PC-9 (cell line): Measurements from ENCODE around the gene MTMR3. TPM values are rescaled to one million over a fixed set of nuclear protein-coding genes. Genes with fewer than 3 reads are reported as not detected.

Source experiments
- BruUV-seq: library from RNA; stranded (reverse); fragments of 400-500 nt; replicated peaks from 2 replicates; lab custom pipeline; 2021; lab: Mats Ljungman, UMichigan
- CTCF ChIA-PET: fragments of 300-600 bp; sonication (Branson Sonifier 250); formaldehyde crosslinking; loops from one replicate; lab custom pipeline; 2022; ENCODE audit warnings: antibody characterized with exemption; lab: Charles Lee
- POLR2A ChIA-PET: fragments of 300-600 bp; sonication (Branson Sonifier 250); formaldehyde crosslinking; loops from one replicate; lab custom pipeline; 2022; ENCODE audit warnings: antibody characterized with exemption; ENCODE audit not compliant: unreplicated experiment; lab: Charles Lee
- DNase-seq, 2 experiments: peaks; one replicate each; pipeline versions ENCODE4 v3.0.0 to v3.0.0-alpha.2; 2015 to 2022; ENCODE audit warnings: mixed read lengths in 1 of 2
- H2AFZ ChIP-seq: fragments of 200-600 bp; sonication (generic); 2 replicates; pipeline ENCODE4 v1.8.1; 2017; ENCODE audit warnings: antibody characterized with exemption
- H3F3A ChIP-seq: fragments of 200-600 bp; sonication (generic); 2 replicates; pipeline ENCODE4 v1.8.1; 2017; ENCODE audit warnings: antibody characterized with exemption, mild to moderate bottlenecking, low read depth; ENCODE audit not compliant: insufficient read depth
- H3K27ac ChIP-seq: fragments of 200-600 bp; sonication (generic); 2 replicates; pipeline ENCODE4 v1.6.1; 2016; ENCODE audit warnings: mixed run types
- H3K27me3 ChIP-seq: fragments of 200-600 bp; sonication (generic); 2 replicates; pipeline ENCODE4 v1.6.1; 2016; ENCODE audit warnings: low read depth, mixed run types; ENCODE audit not compliant: insufficient read depth
- H3K36me3 ChIP-seq: fragments of 200-600 bp; sonication (generic); 2 replicates; pipeline ENCODE4 v1.6.1; 2016; ENCODE audit warnings: low read depth, mixed run types
- H3K4me1 ChIP-seq: fragments of 200-600 bp; sonication (generic); replicated peaks from 2 replicates; pipeline ENCODE4 v1.6.1; 2016; ENCODE audit warnings: mixed run types; ENCODE audit not compliant: insufficient read depth
- H3K4me2 ChIP-seq: fragments of 200-600 bp; sonication (generic); 2 replicates; pipeline ENCODE4 v1.6.1; 2017; ENCODE audit warnings: mixed run types
- H3K4me3 ChIP-seq: fragments of 200-600 bp; sonication (generic); 2 replicates; pipeline ENCODE4 v1.6.1; 2016; ENCODE audit warnings: mixed run types
- H3K79me2 ChIP-seq: fragments of 200-600 bp; sonication (generic); 2 replicates; pipeline ENCODE4 v1.6.1; 2017; ENCODE audit warnings: low read depth, mixed run types
- H3K9me2 ChIP-seq: fragments of 200-600 bp; sonication (generic); 2 replicates; pipeline ENCODE4 v1.8.1; 2017; ENCODE audit warnings: mild to moderate bottlenecking; ENCODE audit not compliant: insufficient read depth
- H3K9me3 ChIP-seq: fragments of 200-600 bp; sonication (generic); 2 replicates; pipeline ENCODE4 v1.8.1; 2016; ENCODE audit warnings: low read depth; ENCODE audit not compliant: insufficient read depth
- H4K20me1 ChIP-seq: fragments of 200-600 bp; sonication (generic); 2 replicates; pipeline ENCODE4 v1.8.1; 2017; ENCODE audit not compliant: insufficient read depth
- EZH2 ChIP-seq: fragments of 200-600 bp; sonication (generic); IDR thresholded peaks from 2 replicates; pipeline ENCODE4 v1.8.0; 2017; ENCODE audit warnings: antibody characterized with exemption, low read depth
- intact Hi-C: fragments of 100-400 bp; cut with micrococcal nuclease; formaldehyde crosslinking; loops from one replicate; pipeline ENCODE4 v1.10.0; 2022; ENCODE audit not compliant: unreplicated experiment
- total RNA-seq: library from RNA; stranded (reverse); gene quantifications from 2 replicates; pipeline ENCODE4 v1.2.3, GENCODE V29; 2021
- TF ChIP-seq, protein P1 (sequence below): fragments of 200-600 bp; sonication (generic); conservative IDR thresholded peaks from 2 replicates; pipeline ENCODE4 v1.6.1; 2017; ENCODE audit warnings: mixed run types, antibody characterized with exemption, mild to moderate bottlenecking, moderate library complexity

Gene MTMR3
- total RNA-seq, 1 experiment from 2014 or later, result 28.1 TPM

- Histone ChIP-seq H3K9me2 (no peaks in the 10 kb centered on the region), H3K79me2 (peaks cover 60% of the 10 kb centered on the region), H3K9me3 (no peaks in the 10 kb centered on the region), H2AFZ (no peak overlapping the region), H3K4me2 (no peak overlapping the region), H3F3A (no peaks in the 10 kb centered on the region; the same call in 1 of the 2 replicates), H3K4me1 (no peaks in the 10 kb centered on the region), H3K4me3 (no peak overlapping the region), H4K20me1 (peaks cover 16% of the 10 kb centered on the region), H3K36me3 (no peaks in the 10 kb centered on the region), H3K27ac (no peak overlapping the region), H3K27me3 (no peaks in the 10 kb centered on the region)
- CTCF ChIA-PET, result no interaction called here
- DNase-seq, result no peak
- intact Hi-C loops, result no loop called here
- TF ChIP-seq EZH2, result no peak
- TF ChIP-seq, protein P1, sequence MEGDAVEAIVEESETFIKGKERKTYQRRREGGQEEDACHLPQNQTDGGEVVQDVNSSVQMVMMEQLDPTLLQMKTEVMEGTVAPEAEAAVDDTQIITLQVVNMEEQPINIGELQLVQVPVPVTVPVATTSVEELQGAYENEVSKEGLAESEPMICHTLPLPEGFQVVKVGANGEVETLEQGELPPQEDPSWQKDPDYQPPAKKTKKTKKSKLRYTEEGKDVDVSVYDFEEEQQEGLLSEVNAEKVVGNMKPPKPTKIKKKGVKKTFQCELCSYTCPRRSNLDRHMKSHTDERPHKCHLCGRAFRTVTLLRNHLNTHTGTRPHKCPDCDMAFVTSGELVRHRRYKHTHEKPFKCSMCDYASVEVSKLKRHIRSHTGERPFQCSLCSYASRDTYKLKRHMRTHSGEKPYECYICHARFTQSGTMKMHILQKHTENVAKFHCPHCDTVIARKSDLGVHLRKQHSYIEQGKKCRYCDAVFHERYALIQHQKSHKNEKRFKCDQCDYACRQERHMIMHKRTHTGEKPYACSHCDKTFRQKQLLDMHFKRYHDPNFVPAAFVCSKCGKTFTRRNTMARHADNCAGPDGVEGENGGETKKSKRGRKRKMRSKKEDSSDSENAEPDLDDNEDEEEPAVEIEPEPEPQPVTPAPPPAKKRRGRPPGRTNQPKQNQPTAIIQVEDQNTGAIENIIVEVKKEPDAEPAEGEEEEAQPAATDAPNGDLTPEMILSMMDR, result no peak
- POLR2A ChIA-PET, result no interaction called here
- BruUV-seq, result no TSS peak
Observed at GRCh38 chr22:29940526-29940925, 57.6 kb downstream of the MTMR3 start.

DNA sequence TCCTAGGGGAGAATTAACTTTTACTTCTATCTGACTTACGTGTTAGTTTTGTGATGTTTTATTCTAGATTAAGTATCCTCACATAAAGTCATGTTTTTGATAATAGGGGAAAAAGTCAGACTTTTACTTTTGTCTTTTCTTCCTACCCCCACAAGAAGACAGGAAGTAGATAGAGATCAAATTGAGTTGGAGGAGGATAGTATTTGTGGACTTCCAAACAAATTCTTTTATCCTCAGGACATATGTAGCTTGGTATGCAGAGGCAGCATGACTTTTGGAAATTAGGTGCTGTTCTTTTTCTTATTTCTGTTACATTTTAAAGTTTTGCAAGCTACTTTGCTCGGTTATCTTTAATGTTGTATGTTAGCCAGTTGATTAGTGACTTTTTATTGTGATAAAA lies 61.4 kb downstream of the MTMR3 start:
- Histone ChIP-seq H3K4me3 (no peak overlapping the region), H3K27ac (no peak overlapping the region), H3K36me3 (no peaks in the 10 kb centered on the region), H3K9me2 (no peaks in the 10 kb centered on the region), H2AFZ (no peak overlapping the region), H3K4me1 (no peaks in the 10 kb centered on the region), H3K27me3 (no peaks in the 10 kb centered on the region), H3K9me3 (no peaks in the 10 kb centered on the region), H3K4me2 (no peak overlapping the region), H4K20me1 (peaks cover 31% of the 10 kb centered on the region), H3K79me2 (peaks cover 66% of the 10 kb centered on the region), H3F3A (no peaks in the 10 kb centered on the region; the same call in 1 of the 2 replicates)
- POLR2A ChIA-PET, result no interaction called here
- intact Hi-C loops, result no loop called here
- CTCF ChIA-PET, result no interaction called here
- no peak for DNase-seq
- BruUV-seq, result no TSS peak
- TF ChIP-seq, protein P1, result no peak
- no peak for TF ChIP-seq EZH2

DNA sequence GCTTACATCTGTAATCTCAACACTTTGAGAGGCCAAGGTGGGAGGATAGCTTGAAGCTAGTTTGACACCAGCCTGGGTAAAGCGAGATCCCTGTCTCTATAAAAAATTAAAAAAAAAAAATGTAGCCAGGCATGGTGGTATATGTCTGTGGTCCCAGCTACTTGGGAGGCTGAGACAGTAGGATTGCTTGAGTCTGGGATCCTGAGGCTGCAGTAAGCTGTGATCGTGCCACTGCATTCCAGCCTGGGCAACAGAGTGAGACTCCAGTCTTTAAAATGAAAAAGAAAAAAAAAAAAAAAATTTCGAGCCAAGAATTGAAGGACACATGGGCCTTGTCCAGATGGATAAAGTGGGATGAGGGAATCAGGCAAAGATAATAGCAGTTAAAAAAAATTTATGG lies 62.5 kb downstream of the MTMR3 start:
- Histone ChIP-seq H2AFZ (no peak overlapping the region), H3K27ac (no peak overlapping the region), H4K20me1 (peaks cover 41% of the 10 kb centered on the region), H3K4me1 (no peaks in the 10 kb centered on the region), H3K9me2 (no peaks in the 10 kb centered on the region), H3K36me3 (no peaks in the 10 kb centered on the region), H3F3A (no peaks in the 10 kb centered on the region; the same call in 1 of the 2 replicates), H3K4me3 (no peak overlapping the region), H3K9me3 (no peaks in the 10 kb centered on the region), H3K79me2 (peaks cover 74% of the 10 kb centered on the region), H3K4me2 (no peak overlapping the region), H3K27me3 (no peaks in the 10 kb centered on the region)
- no TSS peak for BruUV-seq
- no peak for DNase-seq
- TF ChIP-seq, protein P1, result no peak
- TF ChIP-seq EZH2, result no peak
- CTCF ChIA-PET, result no interaction called here
- POLR2A ChIA-PET, result no interaction called here
- intact Hi-C loops, result no loop called here
